ENCODE data around the gene ZNF107.

ZNF107 gene

GRCh38 chr7:64637521-64638445, 28.1 kb upstream of the ZNF107 start:
- H3K27ac ChIP-seq: no peak overlapping the region
- TF ChIP-seq CTCF (conservative IDR thresholded peaks at IDR 0.05): no peak

- no peak overlapping the region for H3K27ac ChIP-seq
- no peak for TF ChIP-seq CTCF (conservative IDR thresholded peaks at IDR 0.05)
Measured at GRCh38 chr7:64638822-64639221, 27.1 kb upstream of the ZNF107 start.

- no peak for TF ChIP-seq CTCF (conservative IDR thresholded peaks at IDR 0.05)
- no peak overlapping the region for H3K27ac ChIP-seq
Measured at GRCh38 chr7:64639267-64640001, 26.5 kb upstream of the ZNF107 start.

- no peak for TF ChIP-seq CTCF (conservative IDR thresholded peaks at IDR 0.05)
- H3K27ac ChIP-seq: no peak overlapping the region
Measured at GRCh38 chr7:64640504-64640903, 25.4 kb upstream of the ZNF107 start.

- no peak overlapping the region for H3K27ac ChIP-seq
- TF ChIP-seq CTCF (conservative IDR thresholded peaks at IDR 0.05): no peak
Measured at GRCh38 chr7:64642046-64642445, 23.9 kb upstream of the ZNF107 start.

- TF ChIP-seq CTCF (conservative IDR thresholded peaks at IDR 0.05): no peak
- H3K27ac ChIP-seq: no peak overlapping the region
Measured at GRCh38 chr7:64642875-64643274, 23.1 kb upstream of the ZNF107 start.

GRCh38 chr7:64643566-64643965, 22.4 kb upstream of the ZNF107 start:
- TF ChIP-seq CTCF (conservative IDR thresholded peaks at IDR 0.05): no peak
- H3K27ac ChIP-seq: no peak overlapping the region

Measured in VCaP (cell line).